Mucosa of stomach (tissue), 1 donor: Measurements from ENCODE around the gene MEIOC.
"Not testable (repeated sequence)": the region's sequence is repeated elsewhere in the genome, so short reads cannot be mapped to it uniquely, and the experiment has no call there.

ENCODE experiments used
- H3K27me3 ChIP-seq: one replicate; pipeline ENCODE4 v1.7.0; 2013; ENCODE audit warnings: mild to moderate bottlenecking, low read length; ENCODE audit not compliant: control insufficient read depth, insufficient read depth
- H3K36me3 ChIP-seq: one replicate; pipeline ENCODE4 v1.7.0; 2013; ENCODE audit warnings: low read length; ENCODE audit not compliant: control insufficient read depth, insufficient read depth
- H3K4me1 ChIP-seq: one replicate; pipeline ENCODE4 v1.7.0; 2013; ENCODE audit warnings: mild to moderate bottlenecking, low read length; ENCODE audit not compliant: control insufficient read depth, insufficient read depth
- H3K4me3 ChIP-seq: one replicate; pipeline ENCODE4 v1.7.0; 2013; ENCODE audit warnings: low read length
- H3K9ac ChIP-seq: one replicate; pipeline ENCODE4 v1.7.0; 2013; ENCODE audit warnings: mild to moderate bottlenecking, low read length, moderate library complexity
- H3K9me3 ChIP-seq: one replicate; pipeline ENCODE4 v1.7.0; 2013; ENCODE audit warnings: mild to moderate bottlenecking, low read length, moderate library complexity; ENCODE audit not compliant: control insufficient read depth
- donor health status: Pancreatic carcinoma.

MEIOC gene

DNA sequence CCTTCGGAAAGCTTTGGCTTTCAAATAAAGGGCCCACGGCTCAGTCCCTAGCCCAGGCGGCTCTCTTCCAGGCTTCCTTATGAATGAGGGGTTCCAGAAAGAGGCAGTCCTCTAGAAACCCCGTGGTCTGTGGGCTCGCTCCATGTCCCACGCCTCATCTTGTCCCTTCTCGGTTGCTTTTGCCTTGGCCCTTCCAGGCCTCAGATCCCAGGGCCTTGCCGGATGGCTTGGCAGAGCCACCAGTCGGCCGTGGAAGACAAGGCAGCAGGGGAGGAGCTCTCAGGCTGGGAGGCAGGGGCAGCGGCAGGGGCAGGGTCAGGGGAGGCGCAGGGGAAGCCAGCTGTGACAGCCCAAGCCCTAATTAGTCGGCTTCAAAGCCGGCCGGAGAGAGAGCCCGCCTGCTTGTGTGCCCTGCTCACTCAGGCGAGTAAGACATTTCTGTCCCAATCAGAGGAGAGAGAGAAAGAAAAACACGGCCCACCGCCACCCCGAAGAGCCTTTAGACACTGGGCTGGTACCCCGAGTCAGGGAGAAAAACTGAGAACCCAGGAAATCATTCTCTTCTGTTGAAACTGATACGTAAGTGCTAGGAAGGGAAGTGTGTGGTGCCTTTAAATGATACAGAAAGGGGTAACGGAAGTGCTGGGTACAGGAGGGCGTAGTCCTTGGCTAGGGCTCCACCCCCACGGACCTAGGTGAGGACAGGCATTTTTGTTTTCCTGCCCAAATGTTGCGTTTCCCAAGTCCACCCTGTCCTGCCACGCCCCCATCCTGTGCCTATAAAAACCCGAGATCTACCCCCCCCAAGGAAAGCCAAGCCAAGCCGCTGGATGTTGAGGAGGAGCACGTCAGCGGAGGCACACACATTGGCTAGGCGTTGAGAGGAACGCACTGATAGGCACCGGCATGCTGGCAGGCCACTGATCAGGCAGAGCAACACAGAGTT, 27.8 kb upstream of the MEIOC start:
- Histone ChIP-seq H3K36me3 (no peaks in the 10 kb centered on the region), H3K4me1 (peaks cover 9% of the 10 kb centered on the region), H3K27me3 (peaks cover 3% of the 10 kb centered on the region), H3K4me3 (no peak overlapping the region), H3K9ac (no peak overlapping the region), H3K9me3 (no peaks in the 10 kb centered on the region)

GRCh38 chr17:44629314-44629713, 27.0 kb upstream of the MEIOC start:
- Histone ChIP-seq H3K27me3 (peaks cover 3% of the 10 kb centered on the region), H3K9me3 (no peaks in the 10 kb centered on the region), H3K4me3 (no peak overlapping the region), H3K36me3 (no peaks in the 10 kb centered on the region), H3K4me1 (peaks cover 9% of the 10 kb centered on the region), H3K9ac (no peak overlapping the region)

- Histone ChIP-seq H3K9me3 (no peaks in the 10 kb centered on the region), H3K36me3 (no peaks in the 10 kb centered on the region), H3K4me1 (peaks cover 9% of the 10 kb centered on the region), H3K4me3 (no peak overlapping the region), H3K9ac (no peak overlapping the region), H3K27me3 (peaks cover 3% of the 10 kb centered on the region)
Observed at GRCh38 chr17:44630703-44631102, 25.6 kb upstream of the MEIOC start.

DNA sequence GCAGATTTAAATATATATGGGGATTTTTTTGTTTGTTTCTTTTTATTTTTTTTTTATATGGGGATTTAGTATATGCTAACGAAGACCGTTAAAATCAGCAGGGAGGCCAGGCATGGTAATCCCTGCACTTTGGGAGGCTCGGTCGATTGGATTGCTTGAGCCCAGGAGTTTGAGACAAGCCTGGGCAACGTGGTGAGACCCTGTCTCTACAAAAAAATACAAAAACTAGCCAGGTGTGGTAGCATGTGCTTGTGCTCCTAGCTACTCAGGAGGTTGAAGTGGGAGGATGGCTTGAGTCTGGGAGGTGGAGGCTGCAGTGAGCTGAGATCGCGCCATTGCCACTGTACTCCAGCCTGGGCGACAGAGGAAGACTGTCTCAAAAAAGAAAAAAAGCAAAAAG, 22.3 kb upstream of the MEIOC start:
- Histone ChIP-seq H3K4me3 (no peak overlapping the region), H3K9me3 (no peaks in the 10 kb centered on the region), H3K9ac (no peak overlapping the region), H3K27me3 (peaks cover 2% of the 10 kb centered on the region), H3K36me3 (no peaks in the 10 kb centered on the region), H3K4me1 (no peaks in the 10 kb centered on the region)

- H3K4me3 ChIP-seq, H3K27me3 ChIP-seq, H3K4me1 ChIP-seq, H3K9me3 ChIP-seq, H3K9ac ChIP-seq, H3K36me3 ChIP-seq: not testable (repeated sequence)
Observed at GRCh38 chr17:44634401-44634800, 21.9 kb upstream of the MEIOC start.

GRCh38 chr17:44636562-44636961, 19.7 kb upstream of the MEIOC start:
- no peaks in the 10 kb centered on the region for H3K9me3 ChIP-seq

DNA sequence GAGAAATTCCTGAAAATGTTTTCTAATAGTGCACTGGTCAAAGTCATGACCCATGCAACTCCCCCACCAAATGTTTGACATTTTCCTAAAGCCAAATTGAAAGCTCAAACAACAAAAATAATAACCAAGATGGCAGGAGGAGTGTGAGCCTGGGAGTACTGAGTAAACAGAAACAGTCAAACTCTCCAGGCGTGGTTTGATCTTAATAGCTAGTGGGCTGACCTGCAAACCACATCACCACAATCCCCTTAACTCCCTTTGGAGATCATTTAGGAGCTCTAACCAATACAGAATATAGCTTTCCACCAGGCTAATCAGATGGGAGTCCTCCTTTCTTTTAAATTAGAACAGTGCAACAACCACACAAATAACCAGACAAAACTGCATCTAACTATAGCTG, 19.2 kb upstream of the MEIOC start:
- Histone ChIP-seq H3K9ac (no peak overlapping the region), H3K4me3 (no peak overlapping the region), H3K27me3 (peaks cover 2% of the 10 kb centered on the region), H3K4me1 (no peaks in the 10 kb centered on the region), H3K36me3 (no peaks in the 10 kb centered on the region), H3K9me3 (no peaks in the 10 kb centered on the region)

More at GRCh38 chr17:44636562-44636961, 19.7 kb upstream of the MEIOC start:
- Histone ChIP-seq H3K9ac (no peak overlapping the region), H3K36me3 (no peaks in the 10 kb centered on the region), H3K4me3 (no peak overlapping the region), H3K4me1 (no peaks in the 10 kb centered on the region), H3K27me3 (no peaks in the 10 kb centered on the region)

DNA sequence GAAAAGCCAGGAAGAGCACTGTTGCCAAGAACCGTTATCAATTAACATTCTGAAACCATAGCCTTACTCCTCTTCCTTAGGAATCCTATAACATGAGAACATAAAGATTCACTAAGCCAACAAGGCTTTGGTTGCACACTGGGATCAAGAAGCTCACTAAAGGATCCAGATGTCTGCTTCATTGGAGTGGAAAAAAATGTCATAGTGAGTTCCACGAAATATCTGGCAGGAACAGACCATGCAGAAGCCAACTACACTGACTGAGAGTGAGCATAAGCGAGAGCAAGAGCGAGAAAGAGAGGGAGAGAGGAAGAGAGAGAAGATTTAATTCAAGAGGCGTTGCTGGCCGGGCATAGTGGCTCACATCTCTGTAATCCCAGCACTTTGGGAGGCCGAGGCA, 13.4 kb upstream of the MEIOC start:
- H3K27me3 ChIP-seq = peaks cover 3% of the 10 kb centered on the region
- no peaks in the 10 kb centered on the region for H3K36me3 ChIP-seq
- H3K4me1 ChIP-seq = no peaks in the 10 kb centered on the region
- H3K9ac ChIP-seq = no peak overlapping the region
- no peaks in the 10 kb centered on the region for H3K9me3 ChIP-seq
- H3K4me3 ChIP-seq = no peak overlapping the region

DNA sequence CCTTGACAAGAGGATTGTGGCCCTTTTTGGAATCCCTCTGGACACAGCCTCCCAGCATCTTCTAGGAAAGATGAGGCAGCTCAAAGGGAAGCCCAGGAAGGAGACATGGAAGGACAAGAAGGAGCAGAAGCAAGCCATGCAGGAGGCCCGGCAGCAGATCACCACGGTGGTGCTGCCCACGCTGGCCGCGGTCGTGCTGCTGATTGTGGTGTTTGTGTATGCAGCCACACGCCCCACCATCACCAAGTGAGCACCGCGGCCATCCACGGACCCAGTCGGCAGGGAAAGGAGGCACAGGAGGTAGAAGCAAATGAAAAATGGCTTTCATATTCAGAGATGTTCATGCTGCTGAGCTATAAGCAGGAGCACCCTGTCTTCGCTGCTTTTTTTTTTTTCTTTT, 10.9 kb upstream of the MEIOC start:
- H3K36me3 ChIP-seq = no peaks in the 10 kb centered on the region
- no peaks in the 10 kb centered on the region for H3K4me1 ChIP-seq
- H3K4me3 ChIP-seq = no peak overlapping the region
- peaks cover 3% of the 10 kb centered on the region for H3K27me3 ChIP-seq
- H3K9me3 ChIP-seq = no peaks in the 10 kb centered on the region
- no peak overlapping the region for H3K9ac ChIP-seq

DNA sequence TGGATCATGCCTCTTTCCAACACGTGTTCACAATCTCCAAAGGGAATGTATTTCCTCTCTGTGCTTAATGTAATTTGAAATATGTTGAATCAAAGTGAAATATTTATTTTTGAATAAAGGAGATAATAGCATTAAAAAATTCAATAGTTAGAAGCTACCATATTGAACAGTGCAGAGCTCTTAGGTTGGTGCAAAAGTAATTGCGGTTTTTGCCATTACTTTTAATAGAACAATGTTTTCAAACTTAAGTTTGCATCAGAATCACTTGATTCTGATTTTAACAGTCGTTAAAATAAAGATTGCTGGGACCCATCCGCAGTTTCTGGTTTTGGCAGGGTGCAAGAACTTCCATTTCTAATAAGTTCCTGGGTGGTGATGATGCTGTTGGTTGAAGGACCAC, 10.0 kb upstream of the MEIOC start:
- no peak overlapping the region for H3K9ac ChIP-seq
- H3K4me1 ChIP-seq = no peaks in the 10 kb centered on the region
- peaks cover 3% of the 10 kb centered on the region for H3K27me3 ChIP-seq
- no peaks in the 10 kb centered on the region for H3K36me3 ChIP-seq
- H3K4me3 ChIP-seq = no peak overlapping the region
- H3K9me3 ChIP-seq = no peaks in the 10 kb centered on the region

GRCh38 chr17:44647736-44648135, 8.5 kb upstream of the MEIOC start:
- Histone ChIP-seq H3K4me1 (no peaks in the 10 kb centered on the region), H3K4me3 (no peak overlapping the region), H3K27me3 (no peaks in the 10 kb centered on the region), H3K9me3 (no peaks in the 10 kb centered on the region), H3K9ac (no peak overlapping the region), H3K36me3 (no peaks in the 10 kb centered on the region)

DNA sequence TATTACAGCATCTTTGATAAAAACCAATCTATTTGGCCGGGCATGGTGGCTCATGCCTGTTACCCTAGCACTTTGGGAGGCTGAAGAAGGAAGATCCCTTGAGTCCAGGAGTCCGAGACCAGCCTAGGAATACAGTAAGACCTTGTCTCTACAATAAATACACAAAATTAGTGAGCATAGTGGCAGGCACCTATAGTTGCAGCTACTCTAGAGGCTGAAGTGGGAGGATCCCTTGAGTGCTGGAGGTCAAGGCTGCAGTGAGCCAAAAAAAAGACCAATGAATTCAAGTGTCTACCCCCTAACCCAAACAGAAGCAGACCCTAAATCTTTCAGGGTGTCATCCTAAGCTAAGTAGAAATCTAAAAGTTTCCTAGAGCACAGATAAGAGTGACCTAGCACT, 7.3 kb upstream of the MEIOC start:
- Histone ChIP-seq H3K4me1 (no peaks in the 10 kb centered on the region), H3K9me3 (no peaks in the 10 kb centered on the region), H3K27me3 (peaks cover 2% of the 10 kb centered on the region), H3K36me3 (no peaks in the 10 kb centered on the region), H3K4me3 (no peak overlapping the region), H3K9ac (no peak overlapping the region)
